Fibroblast of gingiva (primary cell): ENCODE data around the gene TIMM22.
A peak's percentile ranks its signal among the peaks of the same experiment; 100 is the strongest.

Experiments used
- DNase-seq: peaks from one replicate; pipeline ENCODE4 v3.0.0-alpha.2; 2011; ENCODE audit warnings: low read depth

Gene TIMM22

DNA sequence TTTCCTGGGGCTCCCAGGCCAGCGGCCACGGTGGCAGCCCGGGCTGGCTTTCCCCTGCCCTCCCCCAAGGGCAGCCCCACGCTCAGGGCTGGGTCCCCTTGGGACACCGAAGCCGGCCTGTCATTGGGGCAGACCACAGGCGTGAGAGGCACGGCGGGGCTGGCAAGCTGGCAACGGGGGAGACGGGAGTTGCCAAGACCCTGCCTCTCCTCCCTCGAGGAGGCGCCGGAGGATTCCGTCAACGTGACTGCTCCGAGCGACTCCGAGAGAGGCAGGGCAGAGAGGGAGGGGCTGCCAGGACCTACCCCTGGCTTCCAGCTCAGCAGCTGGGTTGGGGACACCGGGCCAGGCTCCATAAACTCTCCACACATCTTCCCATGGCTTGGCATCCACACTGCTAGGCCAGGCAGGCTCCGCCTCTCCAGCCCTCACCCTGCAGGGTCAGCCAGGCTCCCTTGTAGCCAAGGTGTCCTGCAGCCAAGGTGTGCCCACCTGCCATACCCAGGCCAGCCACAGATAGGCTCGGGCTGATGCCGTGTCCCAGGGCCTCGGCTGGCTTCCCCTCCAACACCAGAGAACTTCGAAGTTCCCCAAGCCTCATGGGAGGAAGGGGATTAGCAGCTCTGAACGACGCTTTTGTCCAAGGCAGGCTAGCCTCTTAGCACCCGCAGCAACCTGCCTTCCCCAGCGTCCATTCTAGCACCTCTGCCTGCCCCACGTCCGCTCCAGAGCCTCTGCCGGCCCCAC is 25.5 kb downstream of the TIMM22 start:
- DNase-seq: no peak

DNA sequence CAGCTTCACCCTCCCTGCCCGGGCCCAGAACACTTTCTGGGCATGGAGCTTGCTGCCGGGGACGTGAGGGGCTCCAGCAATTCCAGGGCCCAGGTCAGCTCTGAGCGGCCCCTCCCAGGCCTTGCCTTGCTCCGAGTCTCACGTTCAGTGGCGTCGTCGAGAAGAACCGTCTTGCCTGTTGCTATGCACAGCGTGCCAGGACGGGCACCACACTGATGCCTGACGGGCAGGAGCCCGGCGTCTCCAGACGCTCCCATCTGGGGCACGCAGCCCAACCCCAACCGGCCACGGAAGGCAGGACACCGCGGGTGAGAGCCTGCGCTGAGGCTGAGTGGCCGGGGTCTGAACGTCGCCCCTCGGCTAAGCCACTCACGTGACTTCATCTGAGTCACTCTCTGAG is 27.1 kb downstream of the TIMM22 start:
- no peak for DNase-seq

DNA sequence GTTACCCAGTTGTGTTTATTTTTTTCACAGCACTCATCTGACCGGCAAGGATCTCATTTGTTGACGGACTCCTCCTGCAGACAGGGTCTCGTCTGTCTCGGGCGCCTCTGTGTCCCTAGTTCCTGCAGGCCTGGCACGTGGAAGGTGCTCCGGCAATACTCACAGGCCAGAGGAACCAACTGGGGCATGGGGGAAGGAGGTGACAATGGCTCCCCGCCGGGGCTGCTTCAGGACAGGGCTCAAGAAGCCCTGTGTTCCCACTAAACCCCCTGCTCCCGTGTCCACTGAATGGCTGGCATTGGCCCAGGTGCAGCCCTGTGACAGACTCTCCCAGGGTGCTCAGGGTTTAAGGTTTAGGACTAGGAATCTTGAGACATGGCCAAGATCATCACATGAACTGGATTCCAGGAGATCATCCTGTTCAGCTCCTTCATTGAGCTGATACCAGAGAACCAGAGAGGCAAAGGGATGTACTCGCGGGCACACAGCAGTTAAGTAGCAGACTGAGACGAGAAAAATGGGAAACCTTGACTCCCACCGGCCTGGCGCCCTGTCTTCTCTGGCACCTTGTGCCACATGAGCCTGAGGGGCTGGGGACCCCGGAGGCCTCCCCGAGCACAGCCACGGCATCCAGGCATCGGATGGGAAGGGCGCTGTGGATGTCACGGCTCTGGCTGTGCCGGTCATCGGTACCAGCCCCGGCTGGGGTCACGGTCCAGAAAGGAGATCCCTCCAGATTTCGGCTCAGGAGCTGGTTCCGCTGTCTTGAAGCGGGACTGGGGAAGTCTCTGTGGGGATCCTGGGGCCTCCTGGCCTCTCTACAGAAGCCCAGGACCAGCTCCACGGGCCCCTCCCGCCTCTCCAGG is 29.0 kb downstream of the TIMM22 start:
- DNase-seq: no peak

DNA sequence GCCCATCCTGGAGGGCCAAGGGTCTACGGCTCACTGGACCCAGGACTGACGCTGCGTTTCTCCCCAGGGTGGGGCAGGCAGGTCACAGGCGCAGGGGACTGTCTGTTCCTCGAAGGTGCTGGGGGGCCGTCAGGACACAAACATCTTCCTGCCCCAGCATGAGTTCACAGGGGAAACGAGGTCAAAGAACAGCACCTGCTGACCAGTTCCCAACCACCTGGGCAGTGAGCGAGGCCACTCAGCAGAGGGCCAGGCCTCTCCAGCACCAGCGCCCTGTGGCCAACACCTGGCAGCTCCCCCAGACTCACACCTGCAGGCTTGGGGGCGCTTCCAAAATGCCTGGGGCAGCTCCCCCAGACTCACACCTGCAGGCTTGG is 29.7 kb downstream of the TIMM22 start:
- no peak for DNase-seq

DNA sequence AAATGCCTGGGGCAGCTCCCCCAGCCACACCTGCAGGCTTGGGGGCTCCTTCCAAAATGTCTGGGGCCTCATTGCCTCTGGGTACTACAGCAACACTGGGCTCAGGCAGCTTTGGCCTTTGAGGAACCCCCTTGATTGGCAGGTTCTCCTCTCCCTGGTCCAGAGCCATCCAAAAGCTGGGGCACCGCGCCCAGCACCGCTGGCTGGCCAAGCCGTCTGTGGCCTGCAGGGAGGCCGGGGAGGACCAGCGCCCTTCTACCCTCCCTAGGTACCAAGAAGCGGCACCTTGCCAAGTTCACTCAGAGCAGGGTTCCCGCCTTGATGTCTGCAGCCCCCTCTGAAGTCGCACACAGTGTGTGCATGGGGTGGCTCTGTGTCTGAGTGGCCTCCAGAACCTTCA is 30.1 kb downstream of the TIMM22 start:
- DNase-seq: no peak

DNA sequence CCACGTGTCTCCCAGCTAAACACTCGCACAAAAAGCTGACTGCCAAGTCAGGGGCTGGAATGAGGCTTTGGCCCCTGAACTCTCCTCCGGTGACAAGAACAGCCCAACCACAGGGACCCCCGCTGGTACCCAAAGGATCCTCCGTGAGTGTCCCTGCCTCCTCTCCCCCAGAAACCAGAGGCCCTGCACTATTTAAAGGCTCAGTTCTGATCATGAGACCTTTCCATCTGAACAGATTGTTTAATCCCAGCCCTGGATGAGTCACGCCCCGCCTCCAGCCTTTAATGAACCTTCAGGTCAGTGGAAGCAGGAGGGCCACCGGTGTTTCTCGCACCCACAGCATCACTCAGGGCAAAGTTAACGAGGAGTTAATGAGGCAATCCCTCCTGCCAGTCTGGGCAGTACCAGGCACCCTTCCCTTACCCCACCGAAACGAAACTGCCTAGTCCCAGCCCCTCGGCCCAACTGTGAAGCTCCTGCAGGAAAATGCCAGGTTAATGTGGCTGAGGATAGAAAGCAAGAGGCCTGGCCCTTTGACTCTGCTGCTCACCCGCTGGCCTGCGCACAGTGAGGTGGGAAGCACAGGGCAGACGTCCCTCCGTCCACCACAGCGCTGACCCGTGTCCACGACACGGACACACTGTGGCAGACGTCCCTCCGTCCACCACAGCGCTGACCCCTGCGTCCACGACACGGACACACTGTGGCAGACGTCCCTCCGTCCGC is 32.4 kb downstream of the TIMM22 start:
- peak; percentile 47 for DNase-seq

DNA sequence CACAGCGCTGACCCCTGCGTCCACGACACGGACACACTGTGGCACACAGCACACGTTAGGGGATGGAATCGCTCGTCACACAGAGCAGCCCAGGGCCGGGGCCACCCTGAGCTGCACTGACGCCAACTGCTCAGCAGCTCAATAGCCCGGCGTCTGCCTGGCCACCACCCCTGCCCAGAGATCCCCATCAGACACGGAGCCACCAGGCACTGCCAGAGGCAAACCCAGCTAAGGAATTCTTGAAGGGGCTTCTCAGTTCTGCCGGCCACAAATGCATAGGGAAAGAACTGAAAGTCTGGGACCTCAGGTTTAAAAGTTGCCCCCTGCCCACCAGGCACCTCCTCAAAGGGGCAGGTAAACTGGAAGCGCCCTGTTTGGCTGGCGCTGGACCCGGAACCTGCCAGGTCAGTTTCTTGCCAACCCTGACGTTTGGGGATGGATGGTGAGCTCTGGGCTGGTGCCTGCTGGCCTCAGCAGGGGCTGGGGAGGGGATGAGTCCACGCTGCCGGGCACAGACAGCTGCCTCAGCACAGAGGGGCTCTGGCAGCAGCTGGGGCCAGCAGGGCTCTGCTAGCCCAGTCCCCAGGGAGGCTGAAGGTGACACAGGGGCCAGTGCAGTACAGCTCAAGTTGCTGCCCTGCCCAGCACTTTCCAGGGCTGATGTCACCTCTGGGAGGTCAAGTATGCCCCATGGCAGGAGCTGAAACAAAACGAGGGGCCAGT is 33.2 kb downstream of the TIMM22 start:
- DNase-seq: no peak

DNA sequence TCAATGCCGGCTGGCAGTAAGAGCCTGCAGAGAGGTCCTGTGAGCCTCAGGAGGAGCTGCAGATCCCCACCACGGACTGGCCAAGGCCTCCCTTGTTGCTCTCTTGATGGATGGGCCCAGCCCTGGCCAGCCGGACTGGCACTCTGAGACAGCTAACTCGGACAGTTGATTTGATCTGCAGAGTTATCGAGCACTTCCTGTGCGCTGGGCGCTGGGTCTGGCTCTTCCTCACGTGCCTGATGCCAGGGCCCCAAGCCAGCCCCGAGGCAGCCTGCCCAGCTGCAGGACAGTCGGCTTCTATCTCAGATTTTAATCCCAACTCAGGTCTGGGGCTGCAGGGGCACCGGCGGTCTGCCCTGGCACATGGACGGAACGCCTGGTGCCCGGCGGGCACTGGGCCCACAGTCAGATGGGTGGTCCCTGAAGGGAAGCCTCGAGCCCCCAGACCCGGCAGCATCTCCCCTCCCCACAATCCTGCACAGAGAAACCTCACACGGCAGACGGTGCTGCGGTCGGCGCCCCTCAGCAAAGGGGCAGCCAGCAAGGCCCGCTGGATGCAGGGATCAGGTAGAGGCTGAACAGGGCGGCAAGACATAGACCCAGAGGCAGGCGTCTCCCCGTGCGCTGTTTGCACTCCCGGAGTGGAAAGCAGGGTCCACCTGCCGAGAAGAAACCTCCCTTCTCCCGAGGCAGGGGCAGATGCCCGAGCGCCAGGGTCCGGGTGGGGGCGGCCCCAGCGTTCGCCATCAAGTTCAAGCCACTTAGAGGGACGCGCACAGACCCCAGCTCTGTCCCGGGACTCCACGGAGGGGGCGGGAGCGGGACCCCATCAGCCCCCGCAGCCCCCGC is 34.0 kb downstream of the TIMM22 start:
- peak; percentile 62 for DNase-seq

DNA sequence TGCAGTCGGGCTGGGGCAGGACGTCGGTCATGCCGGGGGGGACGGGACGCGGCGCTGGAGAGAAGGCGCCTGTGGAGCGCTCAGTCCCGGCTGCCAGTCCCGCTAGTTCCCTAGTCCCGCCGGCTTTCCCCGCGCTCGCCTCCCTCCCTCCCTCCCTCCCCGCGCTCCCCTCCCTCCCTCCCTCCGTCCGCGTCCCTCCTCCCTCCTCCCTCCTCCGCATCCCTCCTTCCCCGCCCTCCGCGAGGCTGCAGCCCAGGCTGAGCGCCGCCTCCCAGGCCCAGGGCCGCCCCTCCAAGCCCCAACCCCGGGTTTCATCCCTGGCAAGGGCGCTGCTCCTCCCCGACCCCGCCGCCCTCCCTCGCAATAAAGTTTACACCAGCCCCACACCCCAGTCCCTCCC is 34.8 kb downstream of the TIMM22 start:
- DNase-seq: peak; percentile 59

DNA sequence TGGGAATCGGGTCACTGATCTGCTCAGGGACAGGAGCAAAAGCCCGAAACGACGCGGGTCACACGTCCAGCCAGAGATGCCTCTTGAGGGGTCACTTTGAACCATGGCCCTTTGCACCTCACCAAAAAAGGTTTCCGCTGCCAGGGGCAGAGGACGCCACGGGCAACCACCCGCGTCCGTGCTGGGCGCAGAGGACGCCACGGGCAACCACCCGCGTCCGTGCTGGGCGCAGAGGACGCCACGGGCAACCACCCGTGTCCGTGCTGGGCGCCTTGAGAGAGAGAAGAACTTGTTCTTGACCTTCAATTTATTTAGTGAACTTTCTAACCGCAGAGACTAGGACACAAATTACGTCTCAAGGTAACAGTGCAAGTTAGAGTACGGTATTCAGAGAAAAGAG is 35.5 kb downstream of the TIMM22 start:
- no peak for DNase-seq

DNA sequence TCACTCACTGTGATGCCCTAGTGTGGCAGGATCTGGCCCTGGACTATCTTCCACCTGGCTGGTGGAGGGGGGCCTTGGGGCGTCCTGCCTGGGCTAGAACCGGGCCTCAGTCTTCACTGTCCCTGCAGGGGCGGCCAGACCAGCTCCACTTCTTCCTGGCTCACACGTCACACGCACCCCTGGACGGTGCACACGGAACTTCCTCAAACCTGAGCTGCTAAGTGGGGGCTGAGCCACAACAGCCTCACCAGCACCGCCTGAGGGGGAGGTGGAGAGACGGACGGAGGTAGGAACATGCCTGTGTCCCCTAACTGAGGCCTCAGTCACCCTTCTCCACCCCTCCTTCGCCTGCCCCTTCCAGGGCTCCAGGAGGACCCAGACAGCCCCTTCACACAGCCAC is 36.6 kb downstream of the TIMM22 start:
- DNase-seq: no peak

DNA sequence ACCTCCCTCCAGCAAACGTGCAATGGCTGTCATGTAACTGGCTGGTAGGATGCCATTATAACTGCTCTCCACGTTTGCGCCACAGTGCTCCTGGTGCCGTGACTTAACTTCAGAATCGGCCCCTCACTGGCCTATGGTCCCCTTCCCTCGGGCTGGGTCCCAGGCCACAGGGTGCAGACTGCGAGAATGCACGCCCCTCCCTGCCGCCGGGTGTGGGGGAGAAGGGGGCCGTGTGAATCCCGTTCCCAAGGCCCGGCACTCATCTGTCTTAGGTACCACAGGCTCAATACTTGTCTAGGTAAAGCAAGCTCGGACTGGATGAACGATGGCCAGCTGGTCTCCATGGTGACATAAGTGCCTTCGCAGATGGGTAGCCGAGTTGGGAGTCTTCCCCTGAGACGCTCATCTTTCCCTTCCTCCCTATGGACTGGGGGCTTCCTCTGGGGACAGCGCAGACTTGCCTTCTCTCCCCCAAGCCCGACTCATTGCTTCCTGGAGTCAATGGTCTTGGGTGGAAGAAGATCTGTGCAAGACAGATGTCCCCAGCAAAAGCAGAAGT is 37.8 kb downstream of the TIMM22 start:
- DNase-seq: no peak

DNA sequence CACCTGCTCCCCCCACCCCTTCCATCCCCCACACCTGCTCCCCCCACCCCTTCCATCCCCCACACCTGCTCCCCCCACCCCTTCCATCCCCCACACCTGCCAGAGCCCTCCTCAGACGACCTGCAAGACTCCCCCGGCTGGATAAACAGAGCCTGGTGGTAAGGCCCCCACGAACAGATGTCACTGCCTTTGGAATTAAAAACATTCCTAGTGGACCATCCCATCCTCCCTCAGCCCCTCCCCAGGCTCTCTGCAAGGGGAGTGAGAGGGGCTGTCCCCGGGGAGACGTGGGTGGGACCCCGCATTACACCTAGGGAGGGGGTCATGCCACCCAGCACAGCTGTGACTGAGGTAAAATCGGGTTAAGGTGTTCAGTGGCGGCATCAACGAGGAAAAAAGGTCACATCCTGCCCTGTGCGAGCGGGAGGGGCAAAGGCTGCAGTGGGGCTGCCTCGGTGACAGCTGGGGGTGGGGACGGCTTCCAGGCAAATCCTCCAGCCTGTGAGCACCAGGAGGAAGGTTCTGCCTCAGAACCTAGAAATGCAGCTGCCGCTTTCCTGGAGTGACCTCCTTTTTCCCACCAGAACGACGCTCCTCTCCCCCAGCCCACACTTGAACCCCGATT is 38.7 kb downstream of the TIMM22 start:
- no peak for DNase-seq

DNA sequence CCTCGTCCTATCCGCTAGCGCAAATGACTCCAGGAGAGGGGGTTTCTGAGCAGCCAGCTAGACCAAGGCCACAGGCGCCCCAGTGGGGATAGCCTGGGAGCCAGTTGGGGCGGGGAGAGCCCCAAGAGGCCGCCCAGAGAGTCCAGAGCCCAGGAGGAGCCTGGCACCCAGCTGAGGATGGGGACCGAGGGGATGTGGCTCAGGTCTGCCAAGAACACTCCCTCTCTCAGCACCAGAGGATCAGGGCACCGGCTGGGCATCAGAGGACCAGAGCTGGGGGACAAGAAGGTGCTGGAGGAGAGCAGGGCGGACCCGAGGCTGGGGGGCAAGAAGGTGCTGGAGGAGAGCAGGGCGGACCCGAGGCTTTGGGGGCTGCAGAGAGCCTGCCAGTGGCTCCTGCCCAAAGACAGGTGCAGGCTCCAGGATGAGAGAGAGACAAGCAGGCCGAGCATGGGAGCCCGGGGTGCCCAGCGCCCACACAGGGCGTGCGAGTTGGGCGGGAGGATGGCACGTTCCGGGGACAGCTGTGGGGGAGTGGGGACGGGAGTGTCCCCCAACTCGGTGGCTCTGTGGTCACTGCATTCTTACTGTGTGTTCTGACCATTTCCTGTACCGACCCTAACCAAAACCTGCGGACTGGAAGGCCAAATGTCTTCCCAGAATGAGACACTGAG is 39.4 kb downstream of the TIMM22 start:
- no peak for DNase-seq

DNA sequence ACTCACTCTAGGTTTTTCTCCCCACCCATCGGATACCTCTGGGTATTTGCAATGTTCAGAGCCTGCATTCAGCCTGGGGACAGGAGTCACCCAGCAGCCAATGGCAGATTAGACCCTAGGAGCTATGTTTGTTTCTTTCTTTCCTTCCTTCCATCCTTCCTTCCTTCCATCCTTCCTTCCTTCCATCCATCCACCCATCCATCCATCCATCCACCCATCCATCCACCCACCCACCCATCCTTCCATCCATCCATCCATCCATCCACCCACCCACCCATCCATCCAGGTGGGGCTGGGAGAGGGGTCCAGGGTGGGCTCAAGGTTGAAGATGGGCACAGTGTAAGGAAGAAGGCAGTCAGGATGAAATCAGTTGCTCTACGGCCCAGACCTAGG is 39.9 kb downstream of the TIMM22 start:
- DNase-seq: no peak

DNA sequence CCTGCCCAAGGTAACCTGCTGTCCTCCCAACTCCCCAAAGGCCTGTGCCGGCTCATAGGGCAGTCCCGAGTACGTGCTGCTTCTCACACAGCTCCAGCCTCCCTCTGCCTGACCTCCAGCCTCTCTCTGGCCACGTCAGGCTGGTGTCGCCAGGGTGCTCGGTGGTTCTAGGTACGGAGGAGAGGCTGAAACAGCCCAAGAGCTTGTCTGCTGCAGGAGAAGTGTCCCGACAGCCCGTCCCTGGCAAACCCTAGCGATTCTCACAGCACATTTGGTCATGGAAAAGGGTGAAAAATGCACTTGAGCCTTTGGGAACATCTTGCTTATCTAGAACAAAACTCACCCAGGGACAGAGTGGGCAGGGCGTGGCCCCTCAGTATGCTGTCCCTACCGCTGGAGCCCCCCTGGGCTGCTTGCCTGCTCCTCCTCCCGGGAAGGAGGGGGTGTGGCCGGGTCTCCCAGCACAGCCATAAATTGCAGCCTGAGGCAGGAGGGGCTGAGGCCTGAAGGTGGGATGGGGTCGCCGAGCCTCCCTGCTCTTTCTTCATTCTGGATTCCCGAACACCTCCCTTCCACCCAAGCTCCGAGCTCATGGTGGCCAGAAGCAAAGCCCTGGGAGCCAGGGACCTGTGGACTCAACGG is 40.4 kb downstream of the TIMM22 start:
- DNase-seq: no peak

DNA sequence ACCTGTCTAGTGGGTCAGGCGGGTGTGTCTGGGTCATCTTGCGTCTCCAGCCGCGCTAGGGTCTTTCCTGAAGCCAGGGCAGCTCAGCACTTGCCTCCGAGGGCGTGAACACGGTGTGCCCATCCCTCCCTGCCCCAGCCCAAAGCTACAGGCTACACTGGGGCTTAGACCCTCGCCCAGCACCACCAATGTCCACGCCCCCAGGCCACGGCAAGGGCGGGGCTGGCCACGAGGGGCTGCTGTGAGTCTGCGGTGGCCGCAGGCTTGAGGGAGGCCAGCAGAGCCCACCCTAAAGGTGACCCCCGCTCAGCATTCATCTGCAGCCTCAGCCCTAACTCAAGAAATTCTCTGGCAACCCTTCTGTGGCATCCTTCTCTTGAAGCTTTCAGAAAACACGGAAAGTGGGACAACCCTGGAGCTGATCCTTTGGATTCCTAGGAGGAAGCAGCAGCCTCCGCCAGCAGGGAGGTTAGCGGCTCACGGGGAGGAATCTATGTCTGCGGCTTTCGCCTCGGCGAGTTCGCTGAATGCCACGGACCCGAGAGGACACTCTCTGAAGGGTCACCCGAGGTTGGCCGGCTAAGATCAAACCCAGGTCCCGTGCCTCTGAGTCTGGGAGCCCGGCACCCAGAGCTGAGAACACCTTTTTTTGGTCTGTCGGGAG is 41.7 kb downstream of the TIMM22 start:
- no peak for DNase-seq

DNA sequence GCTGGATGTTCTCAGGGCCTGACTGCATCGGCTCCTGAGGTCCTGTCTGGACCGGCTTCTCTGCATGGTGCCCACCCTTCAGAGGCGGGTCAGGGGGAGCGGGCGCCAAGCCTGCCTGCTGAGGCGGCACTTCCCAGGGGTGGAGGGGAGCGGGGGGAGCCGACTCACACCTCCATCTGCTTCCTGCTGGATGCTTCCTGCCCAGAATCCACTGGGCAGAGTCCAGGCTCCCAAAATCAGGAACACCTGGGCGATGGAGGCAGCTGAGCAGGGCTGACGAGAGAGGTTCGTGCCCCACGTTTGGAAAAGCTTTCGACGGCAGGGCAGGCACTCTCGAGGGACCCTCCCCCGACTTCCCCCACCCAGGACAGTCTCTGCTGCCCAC is 42.2 kb downstream of the TIMM22 start:
- DNase-seq: no peak
